Thyroid gland (tissue), 4 donors: Measurements from ENCODE around the gene RALY.

Source experiments
- POLR2A ChIP-seq, 2 donors: fragments of 450-650 bp; IDR thresholded peaks; one replicate each; pipeline ENCODE4 v1.6.1; 2017; ENCODE audit warnings: antibody characterized with exemption in 2 of 2, mild to moderate bottlenecking in 2 of 2, moderate library complexity in 1 of 2
- TF ChIP-seq, protein P1 (sequence below), 6 experiments: fragments of 200-600 bp in 3 of 6; fragments of 450-650 bp in 3 of 6; sonication (generic) in 3 of 6; IDR thresholded peaks; one replicate each; pipeline ENCODE4 v1.5.1; 2016 to 2019; ENCODE audit warnings: antibody characterized with exemption in 6 of 6, mild to moderate bottlenecking in 2 of 6, inconsistent platforms in 1 of 6, moderate library complexity in 1 of 6

DNA sequence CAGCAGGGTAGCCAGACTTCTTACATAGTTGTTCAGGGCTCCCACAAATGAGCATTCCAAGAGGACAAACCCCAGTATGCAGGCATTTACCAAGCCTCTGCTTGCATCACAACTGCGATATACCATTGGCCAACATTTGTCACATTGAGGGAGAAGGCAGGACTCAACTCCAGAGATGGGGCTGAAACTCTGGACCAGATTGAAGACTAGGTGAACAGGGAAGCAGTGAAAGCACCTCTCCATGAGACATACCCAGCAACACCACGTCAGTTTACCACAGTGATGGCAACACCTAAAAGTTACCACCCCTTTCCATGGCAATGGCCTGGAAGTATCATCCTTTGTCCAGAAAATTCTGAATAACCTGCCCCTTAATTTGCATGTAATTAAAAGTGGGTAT lies 7.9 kb upstream of the RALY start:
- no peak for TF ChIP-seq POLR2A (IDR thresholded peaks at IDR 0.05)
- TF ChIP-seq, protein P1, sequence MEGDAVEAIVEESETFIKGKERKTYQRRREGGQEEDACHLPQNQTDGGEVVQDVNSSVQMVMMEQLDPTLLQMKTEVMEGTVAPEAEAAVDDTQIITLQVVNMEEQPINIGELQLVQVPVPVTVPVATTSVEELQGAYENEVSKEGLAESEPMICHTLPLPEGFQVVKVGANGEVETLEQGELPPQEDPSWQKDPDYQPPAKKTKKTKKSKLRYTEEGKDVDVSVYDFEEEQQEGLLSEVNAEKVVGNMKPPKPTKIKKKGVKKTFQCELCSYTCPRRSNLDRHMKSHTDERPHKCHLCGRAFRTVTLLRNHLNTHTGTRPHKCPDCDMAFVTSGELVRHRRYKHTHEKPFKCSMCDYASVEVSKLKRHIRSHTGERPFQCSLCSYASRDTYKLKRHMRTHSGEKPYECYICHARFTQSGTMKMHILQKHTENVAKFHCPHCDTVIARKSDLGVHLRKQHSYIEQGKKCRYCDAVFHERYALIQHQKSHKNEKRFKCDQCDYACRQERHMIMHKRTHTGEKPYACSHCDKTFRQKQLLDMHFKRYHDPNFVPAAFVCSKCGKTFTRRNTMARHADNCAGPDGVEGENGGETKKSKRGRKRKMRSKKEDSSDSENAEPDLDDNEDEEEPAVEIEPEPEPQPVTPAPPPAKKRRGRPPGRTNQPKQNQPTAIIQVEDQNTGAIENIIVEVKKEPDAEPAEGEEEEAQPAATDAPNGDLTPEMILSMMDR (IDR thresholded peaks at IDR 0.05), result no peak
